ENCODE data around the gene THAP11.

THAP11 gene

GRCh38 chr16:67878232-67878631, 36.1 kb downstream of the THAP11 start:
- H3K4me3 ChIP-seq (replicated peaks in 1 of 2; ENCODE audit: low read depth in 2 of 2, low read length in 2 of 2): no peak overlapping the region
- DNase-seq (ENCODE audit: low read depth in 2 of 2): no peak
- TF ChIP-seq CTCF (IDR thresholded peaks at IDR 0.05; ENCODE audit: low read depth, low read length): no peak

- DNase-seq (ENCODE audit: low read depth in 2 of 2): no peak
- H3K4me3 ChIP-seq (replicated peaks in 1 of 2; ENCODE audit: low read depth in 2 of 2, low read length in 2 of 2): no peak overlapping the region
- no peak for TF ChIP-seq CTCF (IDR thresholded peaks at IDR 0.05; ENCODE audit: low read depth, low read length)
Observed at GRCh38 chr16:67878846-67879245, 36.7 kb downstream of the THAP11 start.

- no peak for DNase-seq (ENCODE audit: low read depth in 2 of 2)
- TF ChIP-seq CTCF (IDR thresholded peaks at IDR 0.05; ENCODE audit: low read depth, low read length): no peak
- H3K4me3 ChIP-seq (replicated peaks in 1 of 2; ENCODE audit: low read depth in 2 of 2, low read length in 2 of 2): no peak overlapping the region
Observed at GRCh38 chr16:67879462-67879861, 37.3 kb downstream of the THAP11 start.

- no peak for TF ChIP-seq CTCF (IDR thresholded peaks at IDR 0.05; ENCODE audit: low read depth, low read length)
- no peak for DNase-seq (ENCODE audit: low read depth in 2 of 2)
- no peak overlapping the region for H3K4me3 ChIP-seq (replicated peaks in 1 of 2; ENCODE audit: low read depth in 2 of 2, low read length in 2 of 2)
Observed at GRCh38 chr16:67879936-67880335, 37.8 kb downstream of the THAP11 start.

GRCh38 chr16:67880584-67880983, 38.5 kb downstream of the THAP11 start:
- no peak overlapping the region for H3K4me3 ChIP-seq (replicated peaks in 1 of 2; ENCODE audit: low read depth in 2 of 2, low read length in 2 of 2)
- DNase-seq (ENCODE audit: low read depth in 2 of 2): no peak
- TF ChIP-seq CTCF (IDR thresholded peaks at IDR 0.05; ENCODE audit: low read depth, low read length): no peak

- H3K4me3 ChIP-seq (replicated peaks in 1 of 2; ENCODE audit: low read depth in 2 of 2, low read length in 2 of 2): no peak overlapping the region
- TF ChIP-seq CTCF (IDR thresholded peaks at IDR 0.05; ENCODE audit: low read depth, low read length): no peak
- no peak for DNase-seq (ENCODE audit: low read depth in 2 of 2)
Observed at GRCh38 chr16:67881621-67882161, 39.6 kb downstream of the THAP11 start.

All from cardiac fibroblast (primary cell).